A172 (cell line): ENCODE results near the gene KRTAP2-3. TPM values are rescaled to one million over a fixed set of nuclear protein-coding genes. Genes with fewer than 3 reads are reported as not detected.
"Not testable (repeated sequence)": the region's sequence is repeated elsewhere in the genome, so short reads cannot be mapped to it uniquely, and the experiment has no call there.

Experiments used
- DNase-seq: peaks from one replicate; pipeline ENCODE4 v3.0.0-alpha.2; 2015; ENCODE audit warnings: low spot score
- total RNA-seq: library from RNA; depleted of rRNA; stranded (reverse); fragments of >200 nt; shearing (Covaris generic); gene quantifications from 2 replicates; pipeline ENCODE4 v1.2.3, GENCODE V29; 2014; rRNA removed

KRTAP2-3 gene, protein sequence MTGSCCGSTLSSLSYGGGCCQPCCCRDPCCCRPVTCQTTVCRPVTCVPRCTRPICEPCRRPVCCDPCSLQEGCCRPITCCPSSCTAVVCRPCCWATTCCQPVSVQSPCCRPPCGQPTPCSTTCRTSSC
- total RNA-seq = 0.69 and 1.00 TPM in 2 replicates

DNA sequence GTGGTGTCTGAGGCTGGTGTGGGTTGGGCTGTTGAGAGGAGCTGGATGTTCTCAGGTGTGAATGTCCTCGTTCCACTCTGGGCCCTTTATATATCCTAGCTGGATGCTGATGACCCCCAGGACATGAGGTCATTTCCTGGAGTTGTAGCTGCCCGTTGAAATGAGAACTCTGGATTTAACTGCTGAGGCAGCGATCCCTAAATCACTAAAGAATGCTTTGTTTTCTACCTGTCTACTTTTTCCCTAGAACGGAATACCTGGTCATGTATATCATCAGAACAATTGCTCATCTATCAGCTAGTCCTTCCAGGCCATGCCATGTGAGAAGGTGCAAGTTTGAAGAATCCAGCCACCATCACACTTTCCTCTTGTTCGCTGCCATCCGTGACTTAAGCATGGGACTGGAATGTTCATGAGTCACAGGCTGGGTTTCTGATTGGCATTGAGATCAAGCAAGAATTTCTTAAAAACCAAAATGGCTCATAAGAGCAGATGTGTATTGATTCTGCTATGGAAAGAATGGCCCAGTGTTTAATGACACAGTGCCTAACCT is at the start of gene KRTAP2-3:
KRTAP2-3 (minus strand) TSS at position 63 of the 553 bp plus-strand sequence. CDS start 64 bp downstream, outside the sequence.
- peak; percentile 92 for DNase-seq

DNA sequence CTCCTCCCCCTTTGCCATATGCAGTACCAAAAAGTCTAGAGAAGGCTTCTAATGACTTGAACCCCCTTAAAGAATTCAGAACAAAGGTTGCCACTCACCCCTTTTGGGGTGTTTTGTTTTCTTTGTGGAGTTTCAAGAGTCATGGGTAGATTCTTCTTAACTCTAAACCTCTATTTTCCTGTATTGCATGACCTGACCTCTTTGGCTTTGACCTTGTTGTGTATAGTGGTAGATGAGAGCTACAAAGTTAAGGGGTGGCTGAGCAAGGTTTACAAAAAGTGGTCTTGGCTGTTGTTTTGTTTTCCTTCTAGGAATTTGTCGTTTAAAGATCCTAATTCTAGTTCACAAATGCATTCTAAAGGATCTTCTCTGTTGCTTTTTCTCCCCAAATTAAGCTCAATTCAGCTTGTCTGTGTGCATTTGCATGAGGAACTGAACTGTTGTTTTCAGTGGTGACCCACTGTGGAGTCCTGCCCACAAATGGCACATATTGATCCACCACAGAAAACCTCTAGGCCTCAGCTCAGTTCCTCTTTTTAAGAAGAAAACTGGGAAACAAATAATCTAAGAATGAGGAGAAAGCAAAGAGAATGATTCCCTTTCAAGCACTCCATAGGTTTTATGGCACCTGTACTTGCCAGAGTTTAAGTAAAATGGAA is 48.9 kb upstream of the KRTAP2-3 start:
- not testable (repeated sequence) for DNase-seq

DNA sequence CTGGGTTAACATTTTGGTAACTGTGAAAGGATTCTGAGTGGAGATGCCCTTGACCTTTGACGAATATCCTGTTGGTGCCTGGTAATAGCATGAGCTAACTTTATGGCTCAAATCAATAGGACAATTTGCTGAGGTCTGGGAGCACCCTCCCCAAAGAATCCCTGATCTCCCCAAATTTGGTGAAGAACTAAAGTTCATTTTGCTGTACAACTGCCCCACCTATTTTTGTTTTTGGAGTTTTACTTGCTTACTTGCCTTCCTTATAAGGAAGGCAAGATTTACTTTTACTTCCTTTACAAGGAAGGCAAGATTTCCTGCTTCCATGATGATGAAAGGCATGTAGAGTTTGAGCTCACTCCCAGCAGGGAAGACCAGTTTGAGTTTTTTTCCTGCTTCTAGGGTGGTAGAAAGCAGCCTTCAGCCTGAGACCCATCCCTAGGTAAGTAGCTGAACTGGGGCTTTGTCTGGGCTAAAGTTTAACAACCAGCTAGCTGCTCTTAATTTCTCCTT is 48.1 kb upstream of the KRTAP2-3 start:
- peak; percentile 31 for DNase-seq

DNA sequence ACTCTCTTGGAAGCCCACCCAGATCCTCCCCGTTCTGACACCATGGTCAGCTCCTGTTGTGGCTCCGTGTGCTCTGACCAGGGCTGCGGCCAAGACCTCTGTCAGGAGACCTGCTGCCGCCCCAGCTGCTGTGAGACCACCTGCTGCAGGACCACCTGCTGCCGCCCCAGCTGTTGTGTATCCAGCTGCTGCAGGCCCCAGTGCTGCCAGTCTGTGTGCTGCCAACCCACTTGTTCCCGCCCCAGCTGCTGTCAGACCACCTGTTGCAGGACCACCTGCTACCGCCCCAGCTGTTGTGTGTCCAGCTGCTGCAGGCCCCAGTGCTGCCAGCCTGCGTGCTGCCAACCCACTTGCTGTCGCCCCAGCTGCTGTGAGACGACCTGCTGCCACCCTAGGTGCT is 45.4 kb upstream of the KRTAP2-3 start, which contains the start of gene KRTAP4-9:
KRTAP4-9 (plus strand) TSS at position 43 of the 400 bp plus-strand sequence; CDS start at position 43, 0 bp downstream.
- not testable (repeated sequence) for DNase-seq

DNA sequence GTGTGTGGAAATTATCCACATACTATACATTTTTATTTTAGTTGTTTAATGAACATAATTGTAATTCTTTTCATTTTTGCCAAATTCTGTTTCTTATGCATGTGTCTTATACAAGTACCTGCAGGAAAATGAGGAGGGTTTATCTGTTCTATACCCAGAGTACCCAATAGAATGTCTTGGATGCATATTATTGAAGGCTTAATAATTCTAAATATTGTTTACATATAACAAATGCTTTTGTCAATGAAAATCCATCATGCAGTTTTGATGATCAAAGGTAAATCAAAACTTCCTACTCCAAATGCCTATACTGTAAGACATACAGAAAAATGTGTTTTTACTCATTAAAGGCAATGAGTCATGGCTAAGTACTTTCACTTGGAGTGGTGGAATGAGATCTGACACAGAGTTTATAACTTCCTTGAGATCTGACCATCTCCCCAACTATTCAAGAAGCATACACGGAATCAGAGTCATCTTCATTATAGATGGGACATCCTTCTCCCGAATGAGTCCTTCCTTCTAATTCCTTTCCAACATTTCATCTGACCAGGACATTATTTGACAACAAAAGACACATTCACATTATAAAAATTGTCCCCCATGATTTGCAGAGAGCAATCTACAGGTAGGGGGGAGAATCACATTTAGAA is 44.6 kb upstream of the KRTAP2-3 start:
- peak; percentile 68 for DNase-seq

DNA sequence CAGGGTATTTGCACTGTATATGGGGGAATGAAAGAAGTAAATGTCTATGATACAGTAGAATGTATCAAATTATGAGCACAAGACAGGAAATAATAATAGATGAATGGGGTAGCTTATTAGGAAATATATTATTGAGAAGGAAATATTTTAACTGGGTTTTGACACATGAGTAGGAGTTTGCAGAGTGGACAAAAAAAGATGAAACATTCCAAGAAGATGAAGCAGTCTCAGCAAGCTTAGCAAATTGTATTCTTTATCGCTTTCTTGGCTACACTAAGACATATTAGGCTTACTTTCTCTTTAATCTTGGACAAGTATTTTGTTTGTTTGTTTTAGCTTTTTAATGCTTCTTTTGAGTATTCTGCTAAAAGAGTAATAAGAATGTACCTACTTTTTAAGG is 44.0 kb upstream of the KRTAP2-3 start:
- peak; percentile 28 for DNase-seq

DNA sequence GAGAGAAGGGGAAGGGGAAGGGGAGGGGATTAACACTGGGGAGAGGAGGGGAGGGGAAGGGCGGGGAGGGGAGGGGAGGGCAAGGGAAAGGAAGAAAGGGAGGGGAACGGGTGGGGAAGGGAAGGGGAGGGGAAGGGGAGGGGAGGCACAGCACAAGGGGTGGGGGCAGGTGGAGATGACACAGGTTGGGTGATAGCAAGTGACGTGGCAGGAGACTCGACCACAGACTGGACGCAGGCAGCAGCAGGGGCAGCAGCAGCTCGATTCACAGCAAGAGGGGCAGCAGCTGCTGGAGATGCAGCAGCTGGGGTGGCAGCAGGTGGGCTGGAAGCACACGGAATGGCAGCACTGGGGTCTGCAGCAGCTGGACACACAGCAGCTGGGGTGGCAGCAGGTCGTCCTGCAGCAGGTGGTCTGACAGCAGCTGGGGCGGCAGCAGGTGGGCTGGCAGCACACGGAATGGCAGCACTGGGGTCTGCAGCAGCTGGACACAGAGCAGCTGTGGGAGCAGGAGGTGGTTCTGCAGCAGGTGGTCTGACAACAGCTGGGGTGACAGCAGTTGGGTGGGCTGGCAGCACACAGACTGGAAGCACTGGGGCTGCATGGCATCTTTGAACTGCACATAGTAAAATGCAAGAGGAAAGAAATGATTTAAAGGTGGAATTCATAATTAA is 41.8 kb upstream of the KRTAP2-3 start, which contains the start of gene KRTAP4-16:
KRTAP4-16 (minus strand) TSS at position 624 of the 674 bp plus-strand sequence; CDS start at position 624, 0 bp downstream.
- peak; percentile 53 for DNase-seq

DNA sequence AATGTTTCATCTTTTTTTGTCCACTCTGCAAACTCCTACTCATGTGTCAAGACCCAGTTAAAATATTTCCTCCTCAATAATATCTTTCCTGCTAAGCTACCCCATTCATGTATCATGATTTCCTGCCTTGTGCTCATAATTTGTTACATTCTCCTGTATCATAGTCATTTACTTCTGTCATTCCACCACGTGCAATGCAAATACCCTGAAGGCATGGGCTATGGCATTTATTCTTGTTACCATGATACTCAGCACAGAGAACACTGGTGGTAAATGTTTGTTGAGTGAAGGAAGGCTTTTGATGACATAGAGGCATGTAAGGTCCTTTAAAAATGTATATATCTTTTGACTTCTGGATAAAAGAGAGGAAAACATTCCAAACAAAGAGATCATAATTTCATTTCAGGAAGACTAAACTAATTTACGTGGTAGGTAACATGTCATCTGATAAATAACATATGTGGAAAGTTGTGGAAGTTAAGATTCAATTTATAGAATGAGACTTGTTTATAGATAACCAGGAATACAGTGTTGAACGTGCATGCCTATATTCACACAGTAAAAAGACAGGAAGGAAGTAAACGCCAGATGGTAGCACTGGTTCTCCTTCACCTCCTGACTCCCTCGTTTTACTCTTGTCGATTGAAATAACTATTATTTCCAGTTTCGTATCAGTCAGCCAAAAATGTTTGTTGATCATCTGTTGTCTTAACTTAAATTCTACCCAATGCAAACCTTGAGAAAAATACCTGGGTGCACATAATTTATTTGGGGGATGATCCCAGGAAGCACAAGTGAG is 40.0 kb upstream of the KRTAP2-3 start:
- DNase-seq = peak; percentile 67

DNA sequence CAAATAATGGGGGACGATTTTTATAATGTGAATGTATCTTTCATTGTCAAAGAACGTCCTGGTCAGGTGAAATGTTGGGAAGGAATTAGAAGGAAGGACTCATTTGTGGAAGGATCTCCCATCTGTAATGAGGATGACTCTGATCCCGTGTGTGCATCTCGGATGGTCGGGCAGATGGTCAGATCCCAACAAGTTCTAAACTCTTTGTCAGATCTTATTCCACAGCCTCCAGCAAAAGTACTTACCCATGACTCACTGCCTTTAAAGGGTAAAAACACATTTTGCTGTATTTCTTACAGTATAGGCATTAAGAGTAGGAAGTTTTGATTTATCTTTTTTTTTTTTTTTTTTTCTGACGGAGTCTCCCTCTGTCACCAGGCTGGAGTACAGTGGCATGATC is 38.6 kb upstream of the KRTAP2-3 start:
- DNase-seq = peak; percentile 46

DNA sequence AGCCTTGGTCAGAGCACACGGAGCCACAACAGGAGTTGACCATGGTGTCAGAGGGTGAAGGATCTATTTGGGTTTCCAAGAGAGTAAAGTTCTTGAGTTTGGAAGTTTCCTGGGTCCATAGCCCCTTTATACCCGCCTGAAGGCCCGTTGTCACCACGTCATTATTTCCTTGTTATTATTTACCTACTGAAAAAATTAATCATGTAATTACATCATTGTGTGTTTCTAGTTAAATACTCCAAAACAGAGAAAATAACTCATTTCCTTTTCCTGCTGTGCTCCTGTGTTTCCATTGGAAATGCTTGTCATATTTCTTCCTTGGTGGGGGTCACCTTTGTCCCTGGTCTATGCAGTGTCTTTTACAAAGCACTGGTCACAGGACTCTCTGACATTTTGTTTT is 38.1 kb upstream of the KRTAP2-3 start, which contains the start of gene KRTAP4-8:
KRTAP4-8 (minus strand) TSS at position 101 of the 400 bp plus-strand sequence; CDS start at position 43, 58 bp downstream.
- no peak for DNase-seq

DNA sequence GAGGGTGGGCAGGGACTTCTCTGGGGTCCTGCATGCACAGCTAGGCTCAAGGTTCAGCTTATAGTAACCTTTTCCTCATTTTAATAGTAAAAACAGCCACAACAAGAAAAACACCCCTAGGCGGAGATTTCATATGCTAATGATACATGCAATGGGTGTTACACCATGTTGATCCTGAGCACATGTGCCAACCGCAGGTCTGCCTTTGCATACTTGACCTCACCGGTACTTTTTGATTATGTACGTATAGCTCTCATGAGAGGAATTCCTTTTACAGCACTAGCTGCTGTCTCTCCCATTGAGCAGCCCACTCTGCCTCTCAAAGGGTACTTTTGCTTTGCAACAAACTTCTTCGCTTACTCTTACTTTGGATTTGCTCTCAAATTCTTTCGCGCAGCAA is 36.1 kb upstream of the KRTAP2-3 start:
- no peak for DNase-seq

DNA sequence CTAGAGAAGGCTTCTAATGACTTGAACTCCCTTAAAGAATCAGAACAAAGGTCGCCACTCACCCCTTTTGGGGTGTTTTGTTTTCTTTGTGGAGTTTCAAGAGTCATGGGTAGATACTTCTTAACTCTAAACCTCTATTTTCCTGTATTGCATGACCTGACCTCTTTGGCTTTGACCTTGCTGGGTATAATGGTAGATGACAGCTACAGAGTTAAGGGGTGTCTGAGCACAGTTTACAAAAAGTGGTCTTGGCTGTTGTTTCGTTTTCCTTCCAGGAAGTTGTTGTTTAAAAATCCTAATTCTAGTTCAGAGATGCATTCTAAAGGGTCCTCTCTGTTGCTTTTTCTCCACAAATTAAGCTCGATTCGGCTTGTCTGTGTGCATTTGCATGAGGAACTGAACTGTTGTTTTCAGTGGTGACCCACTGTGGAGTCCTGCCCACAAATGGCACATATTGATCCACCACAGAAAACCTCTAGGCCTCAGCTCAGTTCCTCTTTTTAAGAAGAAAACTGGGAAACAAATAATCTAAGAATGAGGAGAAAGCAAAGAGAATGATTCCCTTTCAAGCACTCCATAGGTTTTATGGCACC is 28.9 kb upstream of the KRTAP2-3 start:
- DNase-seq = not testable (repeated sequence)

DNA sequence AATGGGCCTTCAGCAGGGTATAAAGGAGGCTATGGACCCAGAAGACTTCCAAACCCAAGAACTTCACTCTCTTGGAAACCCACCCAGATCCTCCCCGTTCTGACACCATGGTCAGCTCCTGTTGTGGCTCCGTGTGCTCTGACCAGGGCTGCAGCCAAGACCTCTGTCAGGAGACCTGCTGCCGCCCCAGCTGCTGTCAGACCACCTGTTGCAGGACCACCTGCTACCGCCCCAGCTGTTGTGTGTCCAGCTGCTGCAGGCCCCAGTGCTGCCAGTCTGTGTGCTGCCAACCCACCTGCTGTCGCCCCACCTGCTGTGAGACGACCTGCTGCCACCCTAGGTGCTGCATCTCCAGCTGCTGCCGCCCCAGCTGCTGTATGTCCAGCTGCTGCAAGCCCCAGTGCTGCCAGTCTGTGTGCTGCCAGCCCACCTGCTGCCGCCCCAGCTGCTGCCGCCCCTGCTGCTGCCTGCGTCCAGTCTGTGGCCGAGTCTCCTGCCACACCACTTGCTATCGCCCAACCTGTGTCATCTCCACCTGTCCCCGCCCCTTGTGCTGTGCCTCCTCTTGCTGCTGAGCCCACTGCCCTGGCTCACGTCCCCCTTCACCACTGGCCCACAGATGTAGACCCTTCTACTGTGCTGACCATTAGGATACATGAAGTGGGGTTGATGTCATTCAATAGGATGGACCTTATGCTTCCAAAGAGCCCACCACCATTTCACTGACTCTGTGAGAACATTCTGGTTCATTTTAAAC is 24.4 kb upstream of the KRTAP2-3 start, which contains the start of gene KRTAP4-7:
KRTAP4-7 (plus strand) TSS at position 51 of the 757 bp plus-strand sequence; CDS start at position 108, 57 bp downstream.
- not testable (repeated sequence) for DNase-seq

DNA sequence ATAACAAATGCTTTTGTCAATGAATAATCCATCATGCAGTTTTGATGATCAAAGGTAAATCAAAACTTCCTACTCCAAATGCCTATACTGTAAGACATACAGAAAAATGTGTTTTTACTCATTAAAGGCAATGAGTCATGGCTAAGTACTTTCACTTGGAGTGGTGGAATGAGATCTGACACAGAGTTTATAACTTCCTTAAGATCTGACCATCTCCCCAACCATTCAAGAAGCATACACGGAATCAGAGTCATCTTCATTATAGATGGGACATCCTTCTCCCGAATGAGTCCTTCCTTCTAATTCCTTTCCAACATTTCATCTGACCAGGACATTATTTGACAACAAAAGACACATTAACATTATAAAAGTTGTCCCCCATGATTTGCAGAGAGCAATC is 23.5 kb upstream of the KRTAP2-3 start:
- peak; percentile 45 for DNase-seq

DNA sequence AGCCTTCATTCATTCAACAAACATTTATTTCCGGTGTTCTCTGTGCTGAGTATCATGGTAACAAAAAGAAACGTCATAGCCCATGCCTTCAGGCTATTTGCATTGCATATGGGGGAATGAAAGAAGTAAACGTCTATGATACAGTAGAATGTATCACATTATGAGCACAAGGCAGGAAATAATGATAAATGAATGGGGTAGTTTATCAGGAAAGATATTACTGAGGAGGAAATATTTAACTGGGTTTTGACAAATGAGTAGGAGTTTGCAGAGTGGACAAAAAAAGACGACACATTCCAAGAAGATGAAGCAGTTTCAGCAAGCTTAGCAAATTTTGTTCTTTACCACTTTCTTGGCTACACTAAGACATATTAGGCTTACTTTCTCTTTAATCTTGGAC is 22.7 kb upstream of the KRTAP2-3 start:
- DNase-seq = peak; percentile 49

DNA sequence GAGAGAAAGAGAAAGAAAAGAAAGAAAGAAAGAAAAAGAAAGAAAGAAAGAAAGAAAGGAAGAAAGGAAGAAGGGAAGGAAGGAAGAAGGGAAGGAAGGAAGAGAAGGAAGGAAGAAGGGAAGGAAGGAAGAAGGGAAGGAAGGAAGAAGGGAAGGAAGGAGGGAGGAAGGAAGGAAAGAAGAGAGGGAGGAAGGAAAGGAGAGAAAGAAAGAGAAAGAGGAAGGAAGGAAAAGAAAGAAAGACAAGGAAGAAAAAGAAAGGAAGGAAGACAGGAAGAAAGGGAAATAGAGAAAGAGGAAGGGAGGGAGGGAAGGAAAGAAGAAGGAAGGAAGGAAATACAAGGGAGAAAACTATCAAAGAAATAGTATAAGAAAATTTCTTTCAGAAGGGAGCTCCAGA is 16.9 kb upstream of the KRTAP2-3 start:
- no peak for DNase-seq

DNA sequence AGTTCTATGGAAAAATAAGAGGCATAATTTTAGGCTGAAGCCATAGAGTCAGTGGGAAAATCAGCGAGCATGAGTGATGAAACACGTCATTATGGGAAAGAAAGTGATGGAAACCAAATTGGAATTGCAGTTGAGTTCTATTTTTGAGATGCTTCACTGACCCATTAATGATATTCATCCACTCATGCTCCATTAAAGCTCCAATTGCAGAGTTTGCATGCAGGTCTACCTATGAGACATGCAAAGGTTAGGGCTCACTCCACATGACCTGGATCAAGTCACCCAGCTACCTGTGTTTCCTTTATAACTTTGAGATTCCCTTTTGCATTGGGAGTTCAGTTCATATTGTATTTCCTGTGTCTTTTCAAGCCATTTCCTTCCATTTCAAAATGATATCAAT is 13.8 kb upstream of the KRTAP2-3 start:
- no peak for DNase-seq

DNA sequence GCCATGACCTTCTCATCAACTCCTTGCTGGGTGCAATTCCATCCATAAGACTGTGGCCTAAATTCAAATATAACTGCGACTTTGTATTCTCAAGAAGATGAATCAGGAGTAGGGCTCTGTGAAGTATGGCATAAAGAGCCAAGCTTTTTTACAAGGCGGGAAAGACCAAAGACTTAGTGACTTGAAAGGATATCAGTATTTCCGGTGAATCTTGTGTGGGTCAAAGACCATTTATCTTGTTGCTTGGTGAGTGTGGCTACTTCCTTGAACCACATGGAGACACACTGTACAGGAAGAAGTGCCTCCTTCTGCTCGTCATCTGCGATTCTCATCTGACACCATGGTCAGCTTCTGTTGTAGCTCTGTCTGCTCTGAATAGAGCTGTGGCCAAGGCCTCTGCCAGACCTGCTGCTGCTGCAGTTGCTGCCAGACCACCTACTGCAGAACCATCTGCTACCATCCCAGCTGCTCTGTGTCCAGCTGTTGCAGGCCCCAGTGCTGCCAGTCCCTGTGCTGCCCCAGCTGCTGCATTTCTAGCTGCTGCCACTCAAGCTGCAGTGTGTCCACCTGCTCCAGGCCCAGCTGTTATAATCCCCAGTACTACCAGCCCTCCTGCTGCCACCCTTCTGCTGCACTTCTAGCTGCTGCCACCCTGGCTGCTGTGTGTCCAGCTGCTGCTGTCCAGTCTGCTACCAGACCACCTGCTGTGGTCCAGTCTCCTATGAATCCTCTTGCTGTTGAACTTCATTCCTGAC is 11.9 kb upstream of the KRTAP2-3 start:
- no peak for DNase-seq

DNA sequence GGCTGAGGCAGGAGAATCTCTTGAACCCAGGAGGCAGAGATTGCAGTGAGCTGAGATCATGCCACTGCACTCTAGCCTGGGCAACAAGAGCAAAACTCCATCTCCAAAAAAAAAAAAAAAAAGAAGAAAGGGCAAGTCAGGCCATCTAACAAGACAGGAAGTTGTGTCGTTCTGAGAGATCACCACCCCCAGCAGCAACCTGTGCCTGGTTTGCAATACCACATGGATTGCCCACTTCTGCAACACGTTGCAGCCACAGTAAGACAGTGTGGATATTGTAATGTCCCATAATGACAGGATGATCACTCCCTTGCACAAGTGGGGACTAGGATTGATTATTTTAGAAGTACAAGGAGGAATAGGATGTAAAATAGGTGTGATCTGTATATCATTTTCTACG is 9.1 kb upstream of the KRTAP2-3 start:
- DNase-seq = no peak
